ENCODE data around the gene HIPK2. TPM values are rescaled to one million over a fixed set of nuclear protein-coding genes. Genes with fewer than 3 reads are reported as not detected.
A peak's percentile ranks its signal among the peaks of the same experiment; 100 is the strongest.

Gene HIPK2
- total and polyA plus RNA-seq, 2 experiments from 2014 or later: 7.3 to 16.9 TPM

DNA sequence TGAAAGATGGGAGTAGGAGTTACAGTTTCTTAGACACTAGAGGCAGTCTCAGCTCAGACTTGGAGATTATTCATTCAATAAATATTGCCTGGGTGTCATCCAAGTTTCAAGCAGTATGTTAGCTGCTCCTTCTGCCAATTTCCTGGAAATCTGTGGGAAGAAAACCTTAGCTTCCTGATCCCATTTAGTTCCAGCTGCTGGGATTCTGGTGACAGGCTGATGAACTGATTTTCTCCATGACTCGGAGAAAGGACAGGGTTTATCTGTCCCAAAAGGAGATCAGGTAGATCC, 158.5 kb downstream of the HIPK2 start (continued):
- TF ChIP-seq, protein P1, sequence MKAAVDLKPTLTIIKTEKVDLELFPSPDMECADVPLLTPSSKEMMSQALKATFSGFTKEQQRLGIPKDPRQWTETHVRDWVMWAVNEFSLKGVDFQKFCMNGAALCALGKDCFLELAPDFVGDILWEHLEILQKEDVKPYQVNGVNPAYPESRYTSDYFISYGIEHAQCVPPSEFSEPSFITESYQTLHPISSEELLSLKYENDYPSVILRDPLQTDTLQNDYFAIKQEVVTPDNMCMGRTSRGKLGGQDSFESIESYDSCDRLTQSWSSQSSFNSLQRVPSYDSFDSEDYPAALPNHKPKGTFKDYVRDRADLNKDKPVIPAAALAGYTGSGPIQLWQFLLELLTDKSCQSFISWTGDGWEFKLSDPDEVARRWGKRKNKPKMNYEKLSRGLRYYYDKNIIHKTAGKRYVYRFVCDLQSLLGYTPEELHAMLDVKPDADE (IDR thresholded peaks at IDR 0.05): no peak
- TF ChIP-seq POLR2AphosphoS5 (IDR thresholded peaks at IDR 0.05; ENCODE audit: low read depth) (no peak), ZNF331 (CRISPR knock-in tag; IDR thresholded peaks at IDR 0.05; ENCODE audit: low read depth) (no peak), ZNF114 (CRISPR knock-in tag; IDR thresholded peaks at IDR 0.05) (no peak), NANOG (IDR thresholded peaks at IDR 0.05; ENCODE audit: borderline replicate concordance) (no peak)

DNA sequence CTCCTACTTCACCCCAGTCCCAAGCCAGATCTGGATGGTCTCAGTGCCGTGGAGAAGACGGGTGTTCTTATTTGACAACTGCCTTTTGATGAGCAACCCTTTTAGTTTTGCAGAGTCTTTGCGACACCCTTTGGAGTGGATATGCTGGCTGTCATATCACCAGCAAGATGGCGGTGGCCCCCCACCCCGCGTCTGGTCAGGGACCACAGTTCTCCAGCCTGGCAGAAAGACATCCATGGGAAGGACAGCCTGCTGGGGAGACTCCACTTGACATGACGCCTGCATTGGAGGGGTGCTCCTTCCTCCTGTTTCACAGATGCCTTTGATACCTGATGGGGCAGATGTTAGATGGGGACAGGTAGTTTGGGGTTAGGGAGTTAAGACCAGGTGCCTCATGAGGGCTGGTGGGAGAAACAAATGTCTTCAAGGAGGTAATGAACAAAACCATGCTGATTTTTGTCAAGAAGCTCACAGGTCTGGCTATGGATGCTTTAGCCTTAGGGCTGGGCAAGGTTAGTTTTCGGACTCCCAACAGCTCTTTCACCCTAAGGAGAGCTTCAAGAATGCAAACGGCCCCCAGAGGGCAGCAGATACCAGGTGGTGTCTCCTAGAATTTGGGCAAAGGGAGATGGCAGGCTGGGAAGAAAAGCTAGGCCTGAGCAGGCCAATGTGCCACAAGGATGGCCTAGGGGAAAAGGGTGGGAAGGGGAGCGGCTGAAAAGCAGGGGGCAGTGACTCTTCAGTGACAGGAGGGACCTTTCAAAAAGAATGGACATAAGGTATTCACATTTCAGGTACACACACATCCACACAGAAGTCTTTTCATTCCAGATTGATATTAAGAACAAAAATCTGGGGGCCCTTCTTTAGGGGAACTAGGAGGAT, 159.1 kb downstream of the HIPK2 start:
- H3K27me3 ChIP-seq (ENCODE audit: insufficient read depth): no peaks in the 10 kb centered on the region
- Mint-ChIP-seq H3K27me3 (ENCODE audit: insufficient read depth, low read depth, poor library complexity) (peaks cover 4% of the 10 kb centered on the region), H3K9me3 (no peaks in the 10 kb centered on the region; the same call in 2 of the 3 replicates), H3K4me1 (peaks cover 14% of the 10 kb centered on the region), H3K27ac (no peak overlapping the region), H3K36me3 (ENCODE audit: low read depth) (no peaks in the 10 kb centered on the region), H3K4me3 (no peak overlapping the region)
- no peak overlapping the region for H2AFZ ChIP-seq
- H3F3A ChIP-seq (replicated peaks; ENCODE audit: low read depth): no peaks in the 10 kb centered on the region
- TF ChIP-seq, protein P2, sequence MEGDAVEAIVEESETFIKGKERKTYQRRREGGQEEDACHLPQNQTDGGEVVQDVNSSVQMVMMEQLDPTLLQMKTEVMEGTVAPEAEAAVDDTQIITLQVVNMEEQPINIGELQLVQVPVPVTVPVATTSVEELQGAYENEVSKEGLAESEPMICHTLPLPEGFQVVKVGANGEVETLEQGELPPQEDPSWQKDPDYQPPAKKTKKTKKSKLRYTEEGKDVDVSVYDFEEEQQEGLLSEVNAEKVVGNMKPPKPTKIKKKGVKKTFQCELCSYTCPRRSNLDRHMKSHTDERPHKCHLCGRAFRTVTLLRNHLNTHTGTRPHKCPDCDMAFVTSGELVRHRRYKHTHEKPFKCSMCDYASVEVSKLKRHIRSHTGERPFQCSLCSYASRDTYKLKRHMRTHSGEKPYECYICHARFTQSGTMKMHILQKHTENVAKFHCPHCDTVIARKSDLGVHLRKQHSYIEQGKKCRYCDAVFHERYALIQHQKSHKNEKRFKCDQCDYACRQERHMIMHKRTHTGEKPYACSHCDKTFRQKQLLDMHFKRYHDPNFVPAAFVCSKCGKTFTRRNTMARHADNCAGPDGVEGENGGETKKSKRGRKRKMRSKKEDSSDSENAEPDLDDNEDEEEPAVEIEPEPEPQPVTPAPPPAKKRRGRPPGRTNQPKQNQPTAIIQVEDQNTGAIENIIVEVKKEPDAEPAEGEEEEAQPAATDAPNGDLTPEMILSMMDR (conservative IDR thresholded peaks at IDR 0.05; ENCODE audit: low read depth in 2 of 2): peak; percentile 68 to 80
- no peak for TF ChIP-seq ZNF114 (CRISPR knock-in tag; IDR thresholded peaks at IDR 0.05)
- peak; percentile 79 for DNase-seq (ENCODE audit: low spot score)
- H3K79me2 ChIP-seq (replicated peaks; ENCODE audit: insufficient read depth): no peaks in the 10 kb centered on the region
- no peak overlapping the region for H3K4me3 ChIP-seq
- ATAC-seq: peak; percentile 48
- no peaks in the 10 kb centered on the region for H3K9me2 ChIP-seq (ENCODE audit: insufficient read depth)
- H3K4me2 ChIP-seq: no peak overlapping the region
- H3K4me1 ChIP-seq (ENCODE audit: insufficient read depth): no peaks in the 10 kb centered on the region
- H3K36me3 ChIP-seq (ENCODE audit: insufficient read depth): no peaks in the 10 kb centered on the region
- H4K20me1 ChIP-seq (replicated peaks; ENCODE audit: insufficient read depth): no peaks in the 10 kb centered on the region
- H3K27ac ChIP-seq (ENCODE audit: low read depth): no peak overlapping the region

DNA sequence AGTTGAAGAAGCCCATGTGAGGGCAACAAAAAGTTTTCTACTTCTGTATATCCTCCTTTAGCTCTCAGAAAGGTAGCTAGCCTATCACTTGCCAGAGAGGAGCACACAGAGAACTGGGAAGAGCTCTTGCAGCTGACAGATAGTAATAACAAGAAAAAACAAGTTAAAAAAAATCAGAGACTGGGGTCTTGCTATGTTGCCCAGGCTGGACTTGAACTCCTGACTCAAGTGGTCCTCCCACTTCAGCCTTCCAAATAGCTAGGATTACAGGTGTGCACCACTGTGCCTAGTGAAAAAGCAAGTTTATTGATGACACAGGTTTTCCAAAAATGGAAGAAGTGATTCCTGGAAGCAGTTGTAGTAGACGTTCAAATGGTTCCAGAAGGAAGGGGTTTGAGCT, 160.7 kb downstream of the HIPK2 start:
- no peaks in the 10 kb centered on the region for H3F3A ChIP-seq (replicated peaks; ENCODE audit: low read depth)
- H4K20me1 ChIP-seq (replicated peaks; ENCODE audit: insufficient read depth): no peaks in the 10 kb centered on the region
- Mint-ChIP-seq H3K27ac (no peak overlapping the region), H3K36me3 (ENCODE audit: low read depth) (no peaks in the 10 kb centered on the region), H3K4me1 (peaks cover 23% of the 10 kb centered on the region), H3K27me3 (ENCODE audit: insufficient read depth, low read depth, poor library complexity) (peaks cover 4% of the 10 kb centered on the region), H3K9me3 (no peaks in the 10 kb centered on the region; the same call in 2 of the 3 replicates), H3K4me3 (no peak overlapping the region)
- H3K4me1 ChIP-seq (ENCODE audit: insufficient read depth): no peaks in the 10 kb centered on the region
- H3K27me3 ChIP-seq (ENCODE audit: insufficient read depth): no peaks in the 10 kb centered on the region
- no peaks in the 10 kb centered on the region for H3K9me2 ChIP-seq (ENCODE audit: insufficient read depth)
- H3K27ac ChIP-seq (ENCODE audit: low read depth): no peak overlapping the region
- no peak for DNase-seq (ENCODE audit: low spot score)
- ATAC-seq: no peak
- H3K36me3 ChIP-seq (ENCODE audit: insufficient read depth): no peaks in the 10 kb centered on the region; the same call in 1 of the 2 replicates
- H3K4me2 ChIP-seq: no peak overlapping the region
- no peaks in the 10 kb centered on the region for H3K79me2 ChIP-seq (replicated peaks; ENCODE audit: insufficient read depth)
- H3K4me3 ChIP-seq: no peak overlapping the region
- no peak overlapping the region for H2AFZ ChIP-seq
- TF ChIP-seq, protein P3, sequence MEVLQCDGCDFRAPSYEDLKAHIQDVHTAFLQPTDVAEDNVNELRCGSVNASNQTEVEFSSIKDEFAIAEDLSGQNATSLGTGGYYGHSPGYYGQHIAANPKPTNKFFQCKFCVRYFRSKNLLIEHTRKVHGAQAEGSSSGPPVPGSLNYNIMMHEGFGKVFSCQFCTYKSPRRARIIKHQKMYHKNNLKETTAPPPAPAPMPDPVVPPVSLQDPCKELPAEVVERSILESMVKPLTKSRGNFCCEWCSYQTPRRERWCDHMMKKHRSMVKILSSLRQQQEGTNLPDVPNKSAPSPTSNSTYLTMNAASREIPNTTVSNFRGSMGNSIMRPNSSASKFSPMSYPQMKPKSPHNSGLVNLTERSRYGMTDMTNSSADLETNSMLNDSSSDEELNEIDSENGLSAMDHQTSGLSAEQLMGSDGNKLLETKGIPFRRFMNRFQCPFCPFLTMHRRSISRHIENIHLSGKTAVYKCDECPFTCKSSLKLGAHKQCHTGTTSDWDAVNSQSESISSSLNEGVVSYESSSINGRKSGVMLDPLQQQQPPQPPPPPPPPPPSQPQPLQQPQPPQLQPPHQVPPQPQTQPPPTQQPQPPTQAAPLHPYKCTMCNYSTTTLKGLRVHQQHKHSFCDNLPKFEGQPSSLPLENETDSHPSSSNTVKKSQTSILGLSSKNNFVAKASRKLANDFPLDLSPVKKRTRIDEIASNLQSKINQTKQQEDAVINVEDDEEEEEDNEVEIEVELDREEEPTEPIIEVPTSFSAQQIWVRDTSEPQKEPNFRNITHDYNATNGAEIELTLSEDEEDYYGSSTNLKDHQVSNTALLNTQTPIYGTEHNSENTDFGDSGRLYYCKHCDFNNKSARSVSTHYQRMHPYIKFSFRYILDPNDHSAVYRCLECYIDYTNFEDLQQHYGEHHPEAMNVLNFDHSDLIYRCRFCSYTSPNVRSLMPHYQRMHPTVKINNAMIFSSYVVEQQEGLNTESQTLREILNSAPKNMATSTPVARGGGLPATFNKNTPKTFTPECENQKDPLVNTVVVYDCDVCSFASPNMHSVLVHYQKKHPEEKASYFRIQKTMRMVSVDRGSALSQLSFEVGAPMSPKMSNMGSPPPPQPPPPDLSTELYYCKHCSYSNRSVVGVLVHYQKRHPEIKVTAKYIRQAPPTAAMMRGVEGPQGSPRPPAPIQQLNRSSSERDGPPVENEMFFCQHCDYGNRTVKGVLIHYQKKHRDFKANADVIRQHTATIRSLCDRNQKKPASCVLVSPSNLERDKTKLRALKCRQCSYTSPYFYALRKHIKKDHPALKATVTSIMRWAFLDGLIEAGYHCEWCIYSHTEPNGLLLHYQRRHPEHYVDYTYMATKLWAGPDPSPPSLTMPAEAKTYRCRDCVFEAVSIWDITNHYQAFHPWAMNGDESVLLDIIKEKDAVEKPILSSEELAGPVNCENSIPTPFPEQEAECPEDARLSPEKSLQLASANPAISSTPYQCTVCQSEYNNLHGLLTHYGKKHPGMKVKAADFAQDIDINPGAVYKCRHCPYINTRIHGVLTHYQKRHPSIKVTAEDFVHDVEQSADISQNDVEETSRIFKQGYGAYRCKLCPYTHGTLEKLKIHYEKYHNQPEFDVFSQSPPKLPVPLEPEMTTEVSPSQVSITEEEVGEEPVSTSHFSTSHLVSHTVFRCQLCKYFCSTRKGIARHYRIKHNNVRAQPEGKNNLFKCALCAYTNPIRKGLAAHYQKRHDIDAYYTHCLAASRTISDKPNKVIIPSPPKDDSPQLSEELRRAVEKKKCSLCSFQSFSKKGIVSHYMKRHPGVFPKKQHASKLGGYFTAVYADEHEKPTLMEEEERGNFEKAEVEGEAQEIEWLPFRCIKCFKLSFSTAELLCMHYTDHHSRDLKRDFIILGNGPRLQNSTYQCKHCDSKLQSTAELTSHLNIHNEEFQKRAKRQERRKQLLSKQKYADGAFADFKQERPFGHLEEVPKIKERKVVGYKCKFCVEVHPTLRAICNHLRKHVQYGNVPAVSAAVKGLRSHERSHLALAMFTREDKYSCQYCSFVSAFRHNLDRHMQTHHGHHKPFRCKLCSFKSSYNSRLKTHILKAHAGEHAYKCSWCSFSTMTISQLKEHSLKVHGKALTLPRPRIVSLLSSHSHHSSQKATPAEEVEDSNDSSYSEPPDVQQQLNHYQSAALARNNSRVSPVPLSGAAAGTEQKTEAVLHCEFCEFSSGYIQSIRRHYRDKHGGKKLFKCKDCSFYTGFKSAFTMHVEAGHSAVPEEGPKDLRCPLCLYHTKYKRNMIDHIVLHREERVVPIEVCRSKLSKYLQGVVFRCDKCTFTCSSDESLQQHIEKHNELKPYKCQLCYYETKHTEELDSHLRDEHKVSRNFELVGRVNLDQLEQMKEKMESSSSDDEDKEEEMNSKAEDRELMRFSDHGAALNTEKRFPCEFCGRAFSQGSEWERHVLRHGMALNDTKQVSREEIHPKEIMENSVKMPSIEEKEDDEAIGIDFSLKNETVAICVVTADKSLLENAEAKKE (CRISPR knock-in tag; IDR thresholded peaks at IDR 0.05): no peak
- no peak for TF ChIP-seq EZH2 (IDR thresholded peaks at IDR 0.05; ENCODE audit: low read depth, unreplicated experiment)
- no peak for TF ChIP-seq ZNF114 (CRISPR knock-in tag; IDR thresholded peaks at IDR 0.05)
- TF ChIP-seq POLR2AphosphoS5 (IDR thresholded peaks at IDR 0.05; ENCODE audit: low read depth): no peak
- TF ChIP-seq EZH2phosphoT487 (IDR thresholded peaks at IDR 0.05; ENCODE audit: unreplicated experiment): no peak

Data from GM23338 (cell line).